GM12878 (cell line): Measurements from ENCODE around the gene ARID4B. TPM values are rescaled to one million over a fixed set of nuclear protein-coding genes. Genes with fewer than 3 reads are reported as not detected.

ENCODE experiments used
- ATAC-seq: fragments of 200-7000 bp; cut with Tn5 transposase; 3 replicates; pipeline ENCODE4 v1.9.1; 2020; ENCODE audit warnings: mild to moderate bottlenecking, moderate library complexity
- BruUV-seq: library from RNA; stranded (reverse); fragments of 400-500 nt; replicated peaks from 2 replicates; lab custom pipeline; 2021; lab: Mats Ljungman, UMichigan
- CTCF ChIA-PET: fragments of 300-600 bp; sonication (Branson Sonifier 250); formaldehyde crosslinking; extraction: SDS; loops from one replicate; lab custom pipeline; 2021; ENCODE audit warnings: inconsistent platforms; lab: Yijun Ruan, JAX
- POLR2A ChIA-PET: fragments of 350-600 bp; formaldehyde crosslinking; extraction: SDS; loops from one replicate; lab custom pipeline; 2021; ENCODE audit warnings: inconsistent platforms; lab: Charles Lee
- RAD21 ChIA-PET: fragments of 300-600 bp; sonication (Branson Sonifier 250); formaldehyde crosslinking; loops from one replicate; lab custom pipeline; 2023; ENCODE audit warnings: antibody characterized with exemption; ENCODE audit not compliant: unreplicated experiment; lab: Charles Lee
- SMC1A ChIA-PET: fragments of 300-600 bp; sonication (Branson Sonifier 250); formaldehyde crosslinking; loops from one replicate; lab custom pipeline; 2023; ENCODE audit not compliant: unreplicated experiment, uncharacterized antibody; lab: Charles Lee
- DNase-seq: peaks from one replicate; pipeline ENCODE4 v3.0.0-alpha.2; 2011; ENCODE audit warnings: low read depth, low spot score
- FAIRE-seq: peaks from 3 replicates; lab custom pipeline; 2011; peaks lifted over from hg19 to GRCh38; lab: Jason Lieb, UNC
- H2AFZ ChIP-seq: 2 replicates; pipeline ENCODE4 v1.6.0; 2011; ENCODE audit warnings: low read depth, low read length, control low read depth; ENCODE audit not compliant: control insufficient read depth
- H3K27ac ChIP-seq: 2 replicates; pipeline ENCODE4 v1.5.1; 2011; ENCODE audit warnings: control low read depth; ENCODE audit not compliant: control insufficient read depth, insufficient read depth
- H3K27me3 ChIP-seq, 2 experiments: replicated peaks in 1 of 2; 2 replicates each; pipeline versions ENCODE4 v1.6.0 to v1.6.1; 2011; ENCODE audit warnings: low read length in 1 of 2; ENCODE audit not compliant: control insufficient read depth in 2 of 2, insufficient read depth in 2 of 2
- H3K36me3 ChIP-seq, 2 experiments: 2 replicates each; pipeline ENCODE4 v1.5.1; 2011; ENCODE audit warnings: low read length in 1 of 2; ENCODE audit not compliant: control insufficient read depth in 2 of 2, insufficient read depth in 2 of 2
- H3K4me1 ChIP-seq: 2 replicates; pipeline ENCODE4 v1.6.1; 2011; ENCODE audit warnings: mild to moderate bottlenecking, low read length, moderate library complexity, mixed read lengths; ENCODE audit not compliant: control insufficient read depth, insufficient read depth
- H3K4me2 ChIP-seq: 2 replicates; pipeline ENCODE4 v1.6.0; 2011; ENCODE audit warnings: control low read depth; ENCODE audit not compliant: control insufficient read depth, insufficient read depth
- H3K4me3 ChIP-seq: fragments of 200-600 bp; sonication (generic); 2 replicates; pipeline ENCODE4 v1.5.1; 2016
- H3K79me2 ChIP-seq: 2 replicates; pipeline ENCODE4 v1.6.0; 2011; ENCODE audit warnings: low read length; ENCODE audit not compliant: control insufficient read depth, insufficient read depth
- H3K9ac ChIP-seq: 2 replicates; pipeline ENCODE4 v1.8.0; 2011; ENCODE audit warnings: low read length, control low read depth, mixed read lengths; ENCODE audit not compliant: control insufficient read depth, insufficient read depth
- H3K9me3 ChIP-seq: replicated peaks from 3 replicates; pipeline ENCODE4 v1.5.1; 2011; ENCODE audit warnings: mild to moderate bottlenecking, low read length; ENCODE audit not compliant: control insufficient read depth, insufficient read depth
- H4K20me1 ChIP-seq: 2 replicates; pipeline ENCODE4 v1.6.0; 2011; ENCODE audit not compliant: control insufficient read depth, insufficient read depth
- ASH2L ChIP-seq: fragments of 300-600, 200-600 bp; sonication (generic); IDR thresholded peaks from 2 replicates; pipeline ENCODE4 v1.6.1; 2017; ENCODE audit warnings: low read depth, mild to moderate bottlenecking, borderline replicate concordance
- BMI1 ChIP-seq: fragments of 450-650 bp; IDR thresholded peaks from 2 replicates; pipeline ENCODE4 v1.6.1; 2016; ENCODE audit warnings: mild to moderate bottlenecking, moderate library complexity, borderline replicate concordance
- CHD1 ChIP-seq: IDR thresholded peaks from 2 replicates; pipeline ENCODE4 v1.6.1; 2012; ENCODE audit warnings: low read depth, low read length, improper control_type of control experiment
- CHD2 ChIP-seq: IDR thresholded peaks from 2 replicates; pipeline ENCODE4 v1.6.1; 2011; ENCODE audit warnings: low read depth, low read length, improper control_type of control experiment, borderline replicate concordance
- CTCF ChIP-seq, 3 experiments: IDR thresholded peaks in 2 of 3; conservative IDR thresholded peaks in 1 of 3; 2 replicates each; pipeline ENCODE4 v1.5.1; 2011; ENCODE audit warnings: low read depth in 3 of 3, low read length in 3 of 3, mild to moderate bottlenecking in 3 of 3, control low read depth in 2 of 3, moderate library complexity in 2 of 3, inconsistent platforms in 1 of 3, mixed read lengths in 1 of 3; ENCODE audit not compliant: control insufficient read depth in 2 of 3, insufficient read depth in 1 of 3; ENCODE audit errors: extremely low read depth in 1 of 3
- KLF5 ChIP-seq: fragments of 450-650 bp; IDR thresholded peaks from 2 replicates; pipeline ENCODE4 v1.6.1; 2014; ENCODE audit warnings: mild to moderate bottlenecking; ENCODE audit not compliant: partially characterized antibody
- MLLT1 ChIP-seq: fragments of 450-650 bp; IDR thresholded peaks from 2 replicates; pipeline ENCODE4 v1.6.1; 2016; ENCODE audit warnings: mild to moderate bottlenecking
- MYC ChIP-seq: IDR thresholded peaks from 2 replicates; pipeline ENCODE4 v1.6.1; 2011; ENCODE audit warnings: mild to moderate bottlenecking, low read length, moderate library complexity, inconsistent platforms; ENCODE audit not compliant: insufficient read depth, insufficient replicate concordance, insufficient read length, severe bottlenecking
- NRF1 ChIP-seq: conservative IDR thresholded peaks from 2 replicates; pipeline ENCODE4 v1.6.1; 2011; ENCODE audit warnings: mild to moderate bottlenecking, low read depth, low read length, improper control_type of control experiment
- RELB ChIP-seq: fragments of 450-650 bp; IDR thresholded peaks from 2 replicates; pipeline ENCODE4 v1.6.1; 2017; ENCODE audit warnings: low read depth, mild to moderate bottlenecking, moderate library complexity
- SKIL ChIP-seq: fragments of 450-650 bp; IDR thresholded peaks from 2 replicates; pipeline ENCODE4 v1.6.1; 2017; ENCODE audit warnings: mild to moderate bottlenecking, low read depth, inconsistent platforms; ENCODE audit not compliant: poor library complexity, severe bottlenecking
- USF1 ChIP-seq: IDR thresholded peaks from 2 replicates; pipeline ENCODE4 v1.6.1; 2011; ENCODE audit warnings: borderline replicate concordance, low read depth, mild to moderate bottlenecking, moderate library complexity, mixed read lengths, low read length; ENCODE audit not compliant: insufficient read depth; ENCODE audit errors: extremely low read length
- YBX1 ChIP-seq: fragments of 450-650 bp; IDR thresholded peaks from 2 replicates; pipeline ENCODE4 v1.6.1; 2016; ENCODE audit warnings: antibody characterized with exemption
- WGBS: methylation state at CpG from one replicate; pipeline ENCODE4 v1.1.6; 2016; ENCODE audit warnings: low lambda C conversion rate; ENCODE audit not compliant: insufficient replicate concordance, insufficient coverage; ENCODE audit errors: missing lambda C conversion rate; 5-methylcytosine and 5-hydroxymethylcytosine counted together
- in situ Hi-C: fragments of 300-500 bp; cut with MboI; formaldehyde crosslinking; loops from 9 replicates; pipeline ENCODE4 v1.14.3; 2018; ENCODE audit warnings: mixed read lengths
- intact Hi-C: fragments of 100-400 bp; cut with micrococcal nuclease; formaldehyde crosslinking; loops from one replicate; pipeline ENCODE4 v1.14.2; 2022; ENCODE audit not compliant: unreplicated experiment
- polyA plus RNA-seq, 11 experiments: library from polyadenylated mRNA; depleted of rRNA in 4 of 11; unstranded in 6 of 11; stranded (reverse) in 5 of 11; fragments of >200 nt; fragmentation: Nextera tagmentation in 4 of 11; fragmentation: Illumina TruSeq in 1 of 11; extraction: Ambion mirVana in 4 of 11; extraction: Trizol in 1 of 11; gene quantifications; 1 replicate in 1 of 11; 2 replicates in 10 of 11; pipeline versions ENCODE4 v1.2.1 to v1.2.3, GENCODE V29; 2011 to 2016; ENCODE audit warnings: inconsistent platforms in 2 of 11, missing spikeins in 2 of 11, low read depth in 1 of 11
- total RNA-seq, 4 experiments: library from RNA; depleted of rRNA in 3 of 4; stranded (reverse); fragments of >200 nt in 3 of 4; fragmentation: Illumina TruSeq in 1 of 4; extraction: Trizol in 1 of 4; gene quantifications; 2 replicates each; pipeline versions ENCODE4 v1.2.1 to v1.2.3, GENCODE V29; 2013 to 2021

Gene ARID4B
- total and polyA plus RNA-seq, 10 of the 15 experiments (the other 5 are each of a cell fraction or from before 2014, with no cell fraction given), result 13.6 to 39.1 (median 28.0) TPM

- ChIA-PET SMC1A (interaction anchor here (0.6 to 7.0 kb wide), 23 partner anchors 14 to 269 kb away, joined by 3 to 86 read pairs (median 3); partner anchors contain the start of genes ARID4B and GGPS1), RAD21 (interaction anchor here (0.8 to 3.0 kb wide), 11 partner anchors 14 to 158 kb away, joined by 3 to 15 read pairs (median 9); partner anchors contain the start of genes ARID4B and GGPS1), CTCF (interaction anchor here (0.5 to 7.3 kb wide), 21 partner anchors 9 to 399 kb away, joined by 3 to 91 read pairs (median 4); partner anchors contain the start of genes ARID4B and GGPS1), POLR2A (interaction anchor here (0.8 to 2.0 kb wide), 6 partner anchors 7 to 861 kb away, joined by 3 to 17 read pairs (median 4); partner anchors contain the start of genes ARID4B, GGPS1 and TBCE)
- intact Hi-C loops, result loop anchor here (10.0 kb wide), 1 partner anchor 246 kb away; the partner anchor contains the start of gene B3GALNT2
- BruUV-seq, result no TSS peak
- ATAC-seq (peak; percentile 90), FAIRE-seq (peak; percentile 73), DNase-seq (peak; percentile 38)
- Histone ChIP-seq H2AFZ (no peak overlapping the region), H3K36me3 (peaks cover 3 to 6% of the 10 kb centered on the region in 2 experiments), H3K79me2 (peaks cover 43% of the 10 kb centered on the region), H4K20me1 (no peaks in the 10 kb centered on the region), H3K27ac (peak overlapping the region; percentile 74), H3K4me3 (no peak overlapping the region), H3K4me1 (peaks cover 14% of the 10 kb centered on the region), H3K27me3 (no peaks in the 10 kb centered on the region), H3K4me2 (peak overlapping the region; percentile 26), H3K9ac (no peak overlapping the region), H3K9me3 (no peaks in the 10 kb centered on the region)
- in situ Hi-C loops, result no loop called here
- 94% methylated on average over 1 of the region's 1 CpG for WGBS
- TF ChIP-seq KLF5 (no peak), ASH2L (no peak), CTCF (IDR thresholded peaks at IDR 0.05 in 2 of 3, conservative IDR thresholded peaks at IDR 0.05 in 1 of 3; ENCODE audit: control insufficient read depth in 2 of 3, extremely low read depth in 1 of 3, insufficient read depth in 1 of 3, low read depth in 3 of 3, low read length in 3 of 3) (no peak), SKIL (no peak), CHD1 (no peak), MLLT1 (0 out of 2 replicates have a peak, but pooled peaks have one; percentile 16), RELB (peak; percentile 84), YBX1 (no peak), USF1 (no peak), CHD2 (no peak), NRF1 (no peak), BMI1 (no peak), MYC (no peak)
Observed at GRCh38 chr1:235259133-235259778, 68.7 kb downstream of the ARID4B start.
